H1 (cell line): Measurements from ENCODE around the gene EGFLAM. TPM values are rescaled to one million over a fixed set of nuclear protein-coding genes. Genes with fewer than 3 reads are reported as not detected.

Experiments
- CTCF ChIA-PET: fragments of 300-600 bp; sonication (Branson Sonifier 250); formaldehyde crosslinking; loops from one replicate; lab custom pipeline; 2021; ENCODE audit not compliant: partially characterized antibody; lab: Charles Lee
- POLR2A ChIA-PET: fragments of 300-600 bp; sonication (Branson Sonifier 250); formaldehyde crosslinking; loops from one replicate; lab custom pipeline; 2021; ENCODE audit warnings: inconsistent platforms; ENCODE audit not compliant: partially characterized antibody; lab: Charles Lee
- DNase-seq, 2 experiments: peaks; one replicate each; pipeline versions ENCODE4 v3.0.0 to v3.0.0-alpha.2; 2010 to 2022; ENCODE audit warnings: low spot score in 2 of 2, low read depth in 1 of 2, mixed read lengths in 1 of 2
- FAIRE-seq: peaks from 2 replicates; lab custom pipeline; 2011; peaks lifted over from hg19 to GRCh38; lab: Jason Lieb, UNC
- H2AFZ ChIP-seq: 2 replicates; pipeline ENCODE4 v1.8.1; 2012; ENCODE audit warnings: low read length, inconsistent platforms
- H2AK5ac ChIP-seq: 2 replicates; pipeline ENCODE4 v1.6.1; 2013; ENCODE audit warnings: low read depth, low read length
- H2BK120ac ChIP-seq: replicated peaks from 2 replicates; pipeline ENCODE3; 2013; ENCODE audit warnings: low read depth, low read length, inconsistent platforms
- H2BK12ac ChIP-seq: 2 replicates; pipeline ENCODE4 v1.6.1; 2013; ENCODE audit warnings: low read depth, low read length
- H2BK15ac ChIP-seq: 2 replicates; pipeline ENCODE4 v1.6.1; 2013; ENCODE audit warnings: low read length
- H2BK20ac ChIP-seq: 2 replicates; pipeline ENCODE4 v1.6.1; 2013; ENCODE audit warnings: low read length
- H2BK5ac ChIP-seq: 2 replicates; pipeline ENCODE4 v1.6.1; 2013; ENCODE audit warnings: low read depth, low read length
- H3K14ac ChIP-seq: 2 replicates; pipeline ENCODE4 v1.6.1; 2013; ENCODE audit warnings: inconsistent platforms; ENCODE audit not compliant: insufficient read length
- H3K18ac ChIP-seq: 2 replicates; pipeline ENCODE4 v1.6.1; 2013; ENCODE audit warnings: low read length; ENCODE audit errors: extremely low read depth
- H3K23ac ChIP-seq: 2 replicates; pipeline ENCODE4 v1.6.1; 2013; ENCODE audit warnings: inconsistent platforms; ENCODE audit not compliant: insufficient read length
- H3K23me2 ChIP-seq: 2 replicates; pipeline ENCODE4 v1.6.1; 2013; ENCODE audit warnings: low read depth, low read length
- H3K27ac ChIP-seq: 2 replicates; pipeline ENCODE4 v1.6.1; 2011; ENCODE audit warnings: low read depth, low read length, inconsistent platforms
- H3K27me3 ChIP-seq, 4 experiments: replicated peaks in 1 of 4; 1 replicate in 1 of 4; 2 replicates in 3 of 4; pipeline versions ENCODE4 v1.6.1 to v1.8.1; 2011 to 2013; ENCODE audit warnings: low read length in 3 of 4, mild to moderate bottlenecking in 3 of 4, inconsistent platforms in 2 of 4, mixed read lengths in 2 of 4, moderate library complexity in 1 of 4; ENCODE audit not compliant: control insufficient read depth in 3 of 4, insufficient read depth in 3 of 4; ENCODE audit errors: extremely low read depth in 1 of 4
- H3K36me3 ChIP-seq, 4 experiments: 2 replicates each; pipeline versions ENCODE4 v1.6.1 to v1.8.1; 2011 to 2013; ENCODE audit warnings: mild to moderate bottlenecking in 4 of 4, low read length in 3 of 4, moderate library complexity in 2 of 4, control low read depth in 1 of 4, inconsistent platforms in 1 of 4; ENCODE audit not compliant: insufficient read depth in 4 of 4, control insufficient read depth in 2 of 4
- H3K4ac ChIP-seq: replicated peaks from 2 replicates; pipeline ENCODE3; 2013; ENCODE audit warnings: low read length, low read depth, mixed read lengths, inconsistent platforms; ENCODE audit not compliant: insufficient read length
- H3K4me1 ChIP-seq, 4 experiments: replicated peaks in 1 of 4; 1 replicate in 1 of 4; 2 replicates in 3 of 4; pipeline versions ENCODE4 v1.6.1 to v1.8.1; 2011 to 2013; ENCODE audit warnings: low read length in 3 of 4, inconsistent platforms in 2 of 4, mixed read lengths in 1 of 4; ENCODE audit not compliant: insufficient read depth in 4 of 4, control insufficient read depth in 3 of 4
- H3K4me2 ChIP-seq, 2 experiments: 2 replicates each; pipeline versions ENCODE4 v1.6.1 to v1.8.1; 2011 to 2013; ENCODE audit warnings: low read depth in 2 of 2, low read length in 2 of 2, control low read depth in 1 of 2, inconsistent platforms in 1 of 2, mild to moderate bottlenecking in 1 of 2; ENCODE audit not compliant: insufficient read depth in 1 of 2
- H3K4me3 ChIP-seq, 4 experiments: fragments of 200-600, 300-600 bp in 1 of 4; sonication (generic), shearing (Covaris generic), sonication (Bioruptor Twin) in 1 of 4; 2 replicates each; pipeline versions ENCODE4 v1.5.1 to v1.8.1; 2011 to 2016; ENCODE audit warnings: low read length in 4 of 4, low read depth in 3 of 4, control low read depth in 2 of 4, inconsistent platforms in 2 of 4, mild to moderate bottlenecking in 2 of 4, mixed read lengths in 1 of 4, moderate library complexity in 1 of 4; ENCODE audit not compliant: insufficient read depth in 2 of 4; ENCODE audit errors: extremely low read depth in 1 of 4
- H3K56ac ChIP-seq: replicated peaks from 2 replicates; pipeline ENCODE3; 2013; ENCODE audit warnings: low read depth, mild to moderate bottlenecking, mixed read lengths, low read length, inconsistent platforms; ENCODE audit not compliant: insufficient read length
- H3K79me1 ChIP-seq: 2 replicates; pipeline ENCODE4 v1.6.1; 2013; ENCODE audit warnings: low read depth, low read length, control low read depth
- H3K79me2 ChIP-seq, 2 experiments: 2 replicates each; pipeline versions ENCODE4 v1.6.1 to v1.8.1; 2012 to 2013; ENCODE audit warnings: low read length in 2 of 2, mild to moderate bottlenecking in 2 of 2, inconsistent platforms in 1 of 2; ENCODE audit not compliant: insufficient read depth in 2 of 2, control insufficient read depth in 1 of 2
- H3K9ac ChIP-seq, 4 experiments: replicated peaks in 1 of 4; 1 replicate in 1 of 4; 2 replicates in 3 of 4; pipeline versions ENCODE4 v1.6.1 to v1.8.1; 2011 to 2013; ENCODE audit warnings: low read depth in 3 of 4, low read length in 3 of 4, control low read depth in 2 of 4, mild to moderate bottlenecking in 2 of 4, moderate library complexity in 2 of 4, inconsistent platforms in 1 of 4; ENCODE audit errors: extremely low read depth in 1 of 4
- H3K9me3 ChIP-seq, 2 experiments: 2 replicates each; pipeline versions ENCODE4 v1.6.1 to v1.8.1; 2012 to 2013; ENCODE audit warnings: mild to moderate bottlenecking in 2 of 2, moderate library complexity in 2 of 2, control low read depth in 1 of 2, inconsistent platforms in 1 of 2, low read depth in 1 of 2, low read length in 1 of 2, mixed read lengths in 1 of 2; ENCODE audit not compliant: insufficient read depth in 2 of 2
- H4K20me1 ChIP-seq, 2 experiments: replicated peaks in 1 of 2; 2 replicates each; pipeline versions ENCODE3 to v1.8.1; 2011 to 2013; ENCODE audit warnings: inconsistent platforms in 2 of 2, low read length in 2 of 2, mild to moderate bottlenecking in 1 of 2; ENCODE audit not compliant: insufficient read depth in 2 of 2, control insufficient read depth in 1 of 2
- H4K5ac ChIP-seq: 2 replicates; pipeline ENCODE4 v1.6.1; 2013; ENCODE audit warnings: low read length, low read depth, mixed read lengths, inconsistent platforms; ENCODE audit not compliant: insufficient read length
- H4K8ac ChIP-seq: 2 replicates; pipeline ENCODE4 v1.8.0; 2013; ENCODE audit warnings: mild to moderate bottlenecking, moderate library complexity, low read length, inconsistent platforms; ENCODE audit not compliant: insufficient read depth; ENCODE audit errors: extremely low read depth
- H4K91ac ChIP-seq: replicated peaks from 2 replicates; pipeline ENCODE3; 2013; ENCODE audit warnings: low read length, mixed read lengths, inconsistent platforms; ENCODE audit not compliant: insufficient read length
- CEBPB ChIP-seq: IDR thresholded peaks from 2 replicates; pipeline ENCODE4 v1.6.1; 2012; ENCODE audit warnings: low read depth, low read length
- CHD1 ChIP-seq: IDR thresholded peaks from 2 replicates; pipeline ENCODE4 v1.6.1; 2012; ENCODE audit warnings: low read depth, low read length, improper control_type of control experiment
- E2F6 ChIP-seq: IDR thresholded peaks from 2 replicates; pipeline ENCODE4 v1.6.1; 2012; ENCODE audit warnings: inconsistent platforms
- EP300 ChIP-seq, 2 experiments: IDR thresholded peaks; 1 replicate in 1 of 2; 2 replicates in 1 of 2; pipeline ENCODE4 v1.6.1; 2011 to 2012; ENCODE audit warnings: low read depth in 2 of 2, low read length in 2 of 2, mild to moderate bottlenecking in 2 of 2, borderline replicate concordance in 1 of 2, inconsistent platforms in 1 of 2, moderate library complexity in 1 of 2
- MAX ChIP-seq: IDR thresholded peaks from 2 replicates; pipeline ENCODE4 v1.6.1; 2012; ENCODE audit warnings: inconsistent platforms
- POLR2AphosphoS5 ChIP-seq: IDR thresholded peaks from 2 replicates; pipeline ENCODE4 v1.6.1; 2011; ENCODE audit warnings: low read depth, low read length
- SP1 ChIP-seq: IDR thresholded peaks from 2 replicates; pipeline ENCODE4 v1.6.1; 2011; ENCODE audit warnings: low read depth, low read length
- SP2 ChIP-seq: IDR thresholded peaks from 2 replicates; pipeline ENCODE4 v1.6.1; 2012; ENCODE audit warnings: mild to moderate bottlenecking, low read length, inconsistent platforms
- SRF ChIP-seq: IDR thresholded peaks from 2 replicates; pipeline ENCODE4 v1.6.1; 2011; ENCODE audit warnings: mild to moderate bottlenecking, low read depth, low read length, moderate library complexity
- TAF7 ChIP-seq: optimal IDR thresholded peaks from 2 replicates; pipeline ENCODE3; 2011; ENCODE audit warnings: low read depth, mild to moderate bottlenecking, inconsistent platforms, low read length, moderate library complexity, borderline replicate concordance
- TBP ChIP-seq: IDR thresholded peaks from 2 replicates; pipeline ENCODE4 v1.6.1; 2011; ENCODE audit warnings: low read depth, low read length, improper control_type of control experiment
- USF2 ChIP-seq: IDR thresholded peaks from 2 replicates; pipeline ENCODE4 v1.6.1; 2011; ENCODE audit warnings: low read length, improper control_type of control experiment
- ZNF274 ChIP-seq: IDR thresholded peaks from 2 replicates; pipeline ENCODE4 v1.7.0; 2012; ENCODE audit warnings: low read length, borderline replicate concordance; ENCODE audit errors: extremely low read depth
- WGBS, 2 experiments: shearing (Covaris generic) in 1 of 2; methylation state at CpG; one replicate each; pipeline versions ENCODE4 v1.1.6 to v1.1.7; 2013 to 2015; ENCODE audit warnings: low lambda C conversion rate in 2 of 2, mixed read lengths in 2 of 2, inconsistent platforms in 1 of 2, low coverage in 1 of 2, missing lambda C conversion rate in 1 of 2; ENCODE audit not compliant: insufficient replicate concordance in 2 of 2, insufficient coverage in 1 of 2, insufficient read length in 1 of 2; ENCODE audit errors: extremely low coverage in 1 of 2, missing lambda C conversion rate in 1 of 2; 5-methylcytosine and 5-hydroxymethylcytosine counted together
- polyA plus RNA-seq, 7 experiments: library from polyadenylated mRNA; depleted of rRNA in 3 of 7; stranded (reverse) in 5 of 7; unstranded in 2 of 7; fragments of >200 nt in 5 of 7; fragments of 200-250 nt in 2 of 7; gene quantifications; 1 replicate in 5 of 7; 2 replicates in 1 of 7; 4 replicates in 1 of 7; pipeline versions ENCODE4 v1.2.1 to v1.2.3, GENCODE V29; 2011 to 2013; ENCODE audit warnings: missing spikeins in 2 of 7, mixed read lengths in 2 of 7
- total RNA-seq: library from RNA; stranded (reverse); fragmentation: NEBNext Ultra II Directional; extraction: Animal tissue kit (Norgen Biotek cat#: 25700); gene quantifications from 2 replicates; pipeline ENCODE4 v1.2.1, GENCODE V29; 2021

EGFLAM gene
- total and polyA plus RNA-seq, 2 of the 8 experiments (the other 6 are each of a cell fraction or from before 2014, with no cell fraction given) = 0.20 to 0.24 TPM

GRCh38 chr5:38307845-38308244 lies 49.5 kb downstream of the EGFLAM start:
- Histone ChIP-seq H3K79me1 (no peaks in the 10 kb centered on the region), H2BK120ac (no peak overlapping the region), H3K4me1 (no peaks in the 10 kb centered on the region), H3K9ac (no peak overlapping the region), H2BK5ac (no peak overlapping the region), H3K18ac (no peak overlapping the region), H3K79me2 (no peaks in the 10 kb centered on the region), H4K5ac (no peak overlapping the region), H3K27me3 (no peaks in the 10 kb centered on the region), H3K23me2 (no peaks in the 10 kb centered on the region), H3K36me3 (no peaks in the 10 kb centered on the region), H3K4me3 (no peak overlapping the region), H2BK20ac (no peak overlapping the region), H3K4ac (no peak overlapping the region), H4K20me1 (no peaks in the 10 kb centered on the region), H2AK5ac (no peak overlapping the region), H2AFZ (no peak overlapping the region), H2BK12ac (no peak overlapping the region), H3K23ac (no peak overlapping the region), H4K8ac (no peak overlapping the region; the same call in 1 of the 2 replicates), H3K27ac (no peak overlapping the region), H3K4me2 (no peak overlapping the region), H2BK15ac (no peak overlapping the region), H3K9me3 (no peaks in the 10 kb centered on the region), H3K14ac (no peak overlapping the region), H3K56ac (no peak overlapping the region), H4K91ac (no peak overlapping the region)
- ChIA-PET CTCF (interaction anchor here (2.0 kb wide), 1 partner anchor 8 kb away, joined by 5 read pairs; no protein-coding TSS in a partner anchor), POLR2A (no interaction called here)
- DNase-seq (no peak), FAIRE-seq (no peak)
- WGBS, 2 experiments = 90% methylated on average over 1 of the region's 1 CpG; no CpG with 5 or more reads in 1 of the 2 experiments
- no peak for TF ChIP-seq ZNF274
- TF ChIP-seq USF2 = no peak
- no peak for TF ChIP-seq TAF7
- TF ChIP-seq EP300 (IDR thresholded peaks at IDR 0.05; ENCODE audit: borderline replicate concordance in 1 of 2, low read depth in 2 of 2, low read length in 2 of 2) = no peak
- no peak for TF ChIP-seq SP1
- TF ChIP-seq SP2 = no peak
- no peak for TF ChIP-seq MAX
- TF ChIP-seq CEBPB = no peak
- no peak for TF ChIP-seq SRF
- no peak for TF ChIP-seq POLR2AphosphoS5
- TF ChIP-seq CHD1 = no peak
- no peak for TF ChIP-seq E2F6
- TF ChIP-seq TBP = no peak
